Measurements from ENCODE around the gene NKTR. TPM values are rescaled to one million over a fixed set of nuclear protein-coding genes. Genes with fewer than 3 reads are reported as not detected.

The NKTR gene
- total RNA-seq, 1 experiment from 2014 or later = 89.3 TPM

- POLR2A ChIA-PET = no interaction called here
- H3K36me3 Mint-ChIP-seq = no peaks in the 10 kb centered on the region; the same call in 1 of the 2 replicates
- CTCF ChIA-PET = interaction anchor here (1.5 to 2.3 kb wide), 2 partner anchors 85 to 88 kb away, joined by 6 read pairs; no protein-coding TSS in a partner anchor
- no peaks in the 10 kb centered on the region for H3K9me3 Mint-ChIP-seq
- H3K4me1 Mint-ChIP-seq = peaks cover 25% of the 10 kb centered on the region
- no peak overlapping the region for H3K4me3 Mint-ChIP-seq
- H3K27me3 Mint-ChIP-seq (ENCODE audit: low read depth) = no peaks in the 10 kb centered on the region
- no peak overlapping the region for H3K27ac Mint-ChIP-seq
- ATAC-seq = no peak
- TF ChIP-seq NR2C2 (CRISPR knock-in tag; IDR thresholded peaks at IDR 0.05) (no peak), SMAD3 (CRISPR knock-in tag; IDR thresholded peaks at IDR 0.05; ENCODE audit: borderline replicate concordance) (no peak), SOX15 (CRISPR knock-in tag; IDR thresholded peaks at IDR 0.05) (no peak), GTF2I (CRISPR knock-in tag; conservative IDR thresholded peaks at IDR 0.05) (no peak), ZNF263 (CRISPR knock-in tag; IDR thresholded peaks at IDR 0.05; ENCODE audit: low read depth) (no peak), HMGXB4 (CRISPR knock-in tag; IDR thresholded peaks at IDR 0.05) (no peak), USF1 (CRISPR knock-in tag; IDR thresholded peaks at IDR 0.05) (no peak)
- DNase-seq (ENCODE audit: low spot score) = no peak
These were observed 57.7 kb downstream of the NKTR start for GRCh38 chr3:42658091-42658770.

GRCh38 chr3:42658771-42659390 is 58.4 kb downstream of the NKTR start:
- peaks cover 19% of the 10 kb centered on the region for H3K4me1 Mint-ChIP-seq
- no peaks in the 10 kb centered on the region for H3K27me3 Mint-ChIP-seq (ENCODE audit: low read depth)
- H3K9me3 Mint-ChIP-seq = no peaks in the 10 kb centered on the region
- DNase-seq (ENCODE audit: low spot score) (no peak), ATAC-seq (no peak)
- no peak for TF ChIP-seq HMGXB4 (CRISPR knock-in tag; IDR thresholded peaks at IDR 0.05)
- no peak for TF ChIP-seq ARID4B (CRISPR knock-in tag; IDR thresholded peaks at IDR 0.05; ENCODE audit: borderline replicate concordance)
- no peak for TF ChIP-seq JUN (CRISPR knock-in tag; IDR thresholded peaks at IDR 0.05)
- TF ChIP-seq AFF4 (CRISPR knock-in tag; IDR thresholded peaks at IDR 0.05; ENCODE audit: borderline replicate concordance) = no peak
- TF ChIP-seq ZMAT4 (CRISPR knock-in tag; IDR thresholded peaks at IDR 0.05) = no peak
- no peak for TF ChIP-seq USF2 (CRISPR knock-in tag; IDR thresholded peaks at IDR 0.05)
- no peak for TF ChIP-seq E2F1 (CRISPR knock-in tag; IDR thresholded peaks at IDR 0.05)
- no peak for TF ChIP-seq ZNF671 (CRISPR knock-in tag; IDR thresholded peaks at IDR 0.05)
- no peak for TF ChIP-seq MXD4 (CRISPR knock-in tag; IDR thresholded peaks at IDR 0.05; ENCODE audit: borderline replicate concordance)
- TF ChIP-seq TP53 (CRISPR knock-in tag; IDR thresholded peaks at IDR 0.05) = no peak
- no peak overlapping the region for H3K27ac Mint-ChIP-seq
- ChIA-PET CTCF (interaction anchor here (1.5 to 2.3 kb wide), 2 partner anchors 84 to 87 kb away, joined by 6 read pairs; no protein-coding TSS in a partner anchor), POLR2A (interaction anchor here (0.7 kb wide), 1 partner anchor 10 kb away, joined by 3 read pairs; no protein-coding TSS in a partner anchor)
- H3K4me3 Mint-ChIP-seq = no peak overlapping the region
- no peaks in the 10 kb centered on the region; the same call in 1 of the 2 replicates for H3K36me3 Mint-ChIP-seq
